Transverse colon (tissue), 3 donors: ENCODE data around the gene EIF4EBP3.

ENCODE experiments used
- POLR2A ChIP-seq: fragments of 450-650 bp; IDR thresholded peaks from one replicate; pipeline ENCODE4 v1.6.1; 2016; ENCODE audit warnings: antibody characterized with exemption, mild to moderate bottlenecking, moderate library complexity
- TF ChIP-seq, protein P1 (sequence below), 5 experiments: fragments of 200-600 bp in 3 of 5; fragments of 450-650 bp in 2 of 5; sonication (generic) in 3 of 5; IDR thresholded peaks; 1 replicate in 2 of 5; 2 replicates in 3 of 5; pipeline ENCODE4 v1.5.1; 2016 to 2017; ENCODE audit warnings: antibody characterized with exemption in 5 of 5, inconsistent platforms in 3 of 5, mild to moderate bottlenecking in 2 of 5, moderate library complexity in 1 of 5

DNA sequence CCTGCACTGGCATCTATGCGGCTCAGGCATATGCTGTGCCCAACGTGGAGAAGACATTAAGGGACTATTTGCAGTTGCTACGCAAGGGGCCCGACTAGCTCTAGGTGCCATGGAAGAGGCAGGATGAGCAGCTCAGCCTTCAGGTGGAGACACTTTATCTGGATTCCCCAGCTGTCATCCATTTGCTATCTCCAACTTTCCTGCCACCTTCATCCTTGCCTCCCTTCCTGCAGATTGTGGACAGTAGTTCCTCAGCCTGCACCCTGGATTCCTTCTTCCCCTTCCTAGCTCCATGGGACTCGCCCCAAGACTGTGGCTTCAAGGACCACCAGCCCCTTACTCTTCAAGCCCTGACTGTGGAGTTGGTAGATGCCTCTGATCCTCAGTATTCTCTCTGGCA is 19.2 kb downstream of the EIF4EBP3 start:
- TF ChIP-seq POLR2A: no peak
- TF ChIP-seq, protein P1, sequence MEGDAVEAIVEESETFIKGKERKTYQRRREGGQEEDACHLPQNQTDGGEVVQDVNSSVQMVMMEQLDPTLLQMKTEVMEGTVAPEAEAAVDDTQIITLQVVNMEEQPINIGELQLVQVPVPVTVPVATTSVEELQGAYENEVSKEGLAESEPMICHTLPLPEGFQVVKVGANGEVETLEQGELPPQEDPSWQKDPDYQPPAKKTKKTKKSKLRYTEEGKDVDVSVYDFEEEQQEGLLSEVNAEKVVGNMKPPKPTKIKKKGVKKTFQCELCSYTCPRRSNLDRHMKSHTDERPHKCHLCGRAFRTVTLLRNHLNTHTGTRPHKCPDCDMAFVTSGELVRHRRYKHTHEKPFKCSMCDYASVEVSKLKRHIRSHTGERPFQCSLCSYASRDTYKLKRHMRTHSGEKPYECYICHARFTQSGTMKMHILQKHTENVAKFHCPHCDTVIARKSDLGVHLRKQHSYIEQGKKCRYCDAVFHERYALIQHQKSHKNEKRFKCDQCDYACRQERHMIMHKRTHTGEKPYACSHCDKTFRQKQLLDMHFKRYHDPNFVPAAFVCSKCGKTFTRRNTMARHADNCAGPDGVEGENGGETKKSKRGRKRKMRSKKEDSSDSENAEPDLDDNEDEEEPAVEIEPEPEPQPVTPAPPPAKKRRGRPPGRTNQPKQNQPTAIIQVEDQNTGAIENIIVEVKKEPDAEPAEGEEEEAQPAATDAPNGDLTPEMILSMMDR (IDR thresholded peaks at IDR 0.05): no peak
